ENCODE results near the gene PVALB.

Gene PVALB

GRCh38 chr22:36846949-36847348 is 30.1 kb upstream of the PVALB start:
- DNase-seq (ENCODE audit: low read depth in 2 of 2), result no peak

- no peak for DNase-seq (ENCODE audit: low read depth in 2 of 2)
Observed at GRCh38 chr22:36846271-36846670, 29.4 kb upstream of the PVALB start.

- no peak for DNase-seq (ENCODE audit: low read depth in 2 of 2)
Observed at GRCh38 chr22:36840106-36840505, 23.3 kb upstream of the PVALB start.

- no peak for DNase-seq (ENCODE audit: low read depth in 2 of 2)
Observed at GRCh38 chr22:36839356-36840073, 22.7 kb upstream of the PVALB start.

- DNase-seq (ENCODE audit: low read depth in 2 of 2), result no peak
Observed at GRCh38 chr22:36838119-36839030, 21.5 kb upstream of the PVALB start.

- no peak for DNase-seq (ENCODE audit: low read depth in 2 of 2)
Observed at GRCh38 chr22:36835903-36836302, 19.1 kb upstream of the PVALB start.

- no peak for DNase-seq (ENCODE audit: low read depth in 2 of 2)
Observed at GRCh38 chr22:36833073-36833472, 16.2 kb upstream of the PVALB start.

- DNase-seq (ENCODE audit: low read depth in 2 of 2), result no peak
Observed at GRCh38 chr22:36831717-36832116, 14.9 kb upstream of the PVALB start.

GRCh38 chr22:36831206-36831605 is 14.4 kb upstream of the PVALB start:
- DNase-seq (ENCODE audit: low read depth in 2 of 2), result no peak

- no peak for DNase-seq (ENCODE audit: low read depth in 2 of 2)
Observed at GRCh38 chr22:36830601-36831000, 13.8 kb upstream of the PVALB start.

GRCh38 chr22:36829370-36830002 is 12.7 kb upstream of the PVALB start:
- DNase-seq (ENCODE audit: low read depth in 2 of 2), result no peak

- no peak for DNase-seq (ENCODE audit: low read depth in 2 of 2)
Observed at GRCh38 chr22:36828815-36829214, 12.0 kb upstream of the PVALB start.

GRCh38 chr22:36826262-36826661 is 9.4 kb upstream of the PVALB start:
- DNase-seq (ENCODE audit: low read depth in 2 of 2), result no peak

GRCh38 chr22:36824655-36825054 is 7.8 kb upstream of the PVALB start:
- DNase-seq (ENCODE audit: low read depth in 2 of 2), result no peak

GRCh38 chr22:36823186-36823839 is 6.5 kb upstream of the PVALB start:
- no peak for DNase-seq (ENCODE audit: low read depth in 2 of 2)

- no peak for DNase-seq (ENCODE audit: low read depth in 2 of 2)
Observed at GRCh38 chr22:36822581-36822980, 5.7 kb upstream of the PVALB start.

- no peak for DNase-seq (ENCODE audit: low read depth in 2 of 2)
Observed at GRCh38 chr22:36819112-36819511, 2.3 kb upstream of the PVALB start.

- DNase-seq (ENCODE audit: low read depth in 2 of 2), result no peak
Observed at GRCh38 chr22:36818010-36818642, 1.3 kb upstream of the PVALB start.

GRCh38 chr22:36817525-36817848 is 652 bp upstream of the PVALB start:
- no peak for DNase-seq (ENCODE audit: low read depth in 2 of 2)

- no peak for DNase-seq (ENCODE audit: low read depth in 2 of 2)
Observed at GRCh38 chr22:36816339-36816635, 548 bp downstream of the PVALB start.

- no peak for DNase-seq (ENCODE audit: low read depth in 2 of 2)
Observed at GRCh38 chr22:36815558-36816338, 1.1 kb downstream of the PVALB start.

Data from stimulated activated CD4-positive, alpha-beta T cell treated with anti-CD3 and anti-CD28 coated beads, Interleukin-15, amount 100 ng/mL, for 48 hours (primary cell).